GM10248 (cell line): ENCODE data around the gene IRX6.

Experiments used
- CTCF ChIA-PET: fragments of 300-600 bp; sonication (Branson Sonifier 250); formaldehyde crosslinking; extraction: SDS; loops from one replicate; lab custom pipeline; 2021; ENCODE audit warnings: antibody characterized with exemption; lab: Yijun Ruan, JAX
- POLR2A ChIA-PET: fragments of 350-650 bp; sonication (Branson Sonifier 250); formaldehyde crosslinking; extraction: SDS; loops from one replicate; lab custom pipeline; 2020; ENCODE audit warnings: antibody characterized with exemption; lab: Yijun Ruan, JAX
- DNase-seq: peaks from one replicate; pipeline ENCODE4 v3.0.0; 2012; ENCODE audit errors: extremely low spot score
- TF ChIP-seq, protein P1 (sequence below): IDR thresholded peaks from 2 replicates; pipeline ENCODE4 v1.5.1; 2012; ENCODE audit warnings: mild to moderate bottlenecking, low read depth; ENCODE audit errors: extremely low read depth, missing control alignments, control extremely low read depth

The IRX6 gene

GRCh38 chr16:55291847-55292246 lies 32.2 kb upstream of the IRX6 start:
- ChIA-PET CTCF (interaction anchor here (1.2 kb wide), 1 partner anchor 34 kb away, joined by 4 read pairs; no protein-coding TSS in a partner anchor), POLR2A (no interaction called here)
- TF ChIP-seq, protein P1, sequence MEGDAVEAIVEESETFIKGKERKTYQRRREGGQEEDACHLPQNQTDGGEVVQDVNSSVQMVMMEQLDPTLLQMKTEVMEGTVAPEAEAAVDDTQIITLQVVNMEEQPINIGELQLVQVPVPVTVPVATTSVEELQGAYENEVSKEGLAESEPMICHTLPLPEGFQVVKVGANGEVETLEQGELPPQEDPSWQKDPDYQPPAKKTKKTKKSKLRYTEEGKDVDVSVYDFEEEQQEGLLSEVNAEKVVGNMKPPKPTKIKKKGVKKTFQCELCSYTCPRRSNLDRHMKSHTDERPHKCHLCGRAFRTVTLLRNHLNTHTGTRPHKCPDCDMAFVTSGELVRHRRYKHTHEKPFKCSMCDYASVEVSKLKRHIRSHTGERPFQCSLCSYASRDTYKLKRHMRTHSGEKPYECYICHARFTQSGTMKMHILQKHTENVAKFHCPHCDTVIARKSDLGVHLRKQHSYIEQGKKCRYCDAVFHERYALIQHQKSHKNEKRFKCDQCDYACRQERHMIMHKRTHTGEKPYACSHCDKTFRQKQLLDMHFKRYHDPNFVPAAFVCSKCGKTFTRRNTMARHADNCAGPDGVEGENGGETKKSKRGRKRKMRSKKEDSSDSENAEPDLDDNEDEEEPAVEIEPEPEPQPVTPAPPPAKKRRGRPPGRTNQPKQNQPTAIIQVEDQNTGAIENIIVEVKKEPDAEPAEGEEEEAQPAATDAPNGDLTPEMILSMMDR = no peak
- no peak for DNase-seq

- DNase-seq = no peak
- TF ChIP-seq, protein P1 = no peak
- ChIA-PET POLR2A (no interaction called here), CTCF (interaction anchor here (1.2 kb wide), 1 partner anchor 35 kb away, joined by 4 read pairs; no protein-coding TSS in a partner anchor)
Observed at GRCh38 chr16:55292491-55292890, 31.5 kb upstream of the IRX6 start.

DNA sequence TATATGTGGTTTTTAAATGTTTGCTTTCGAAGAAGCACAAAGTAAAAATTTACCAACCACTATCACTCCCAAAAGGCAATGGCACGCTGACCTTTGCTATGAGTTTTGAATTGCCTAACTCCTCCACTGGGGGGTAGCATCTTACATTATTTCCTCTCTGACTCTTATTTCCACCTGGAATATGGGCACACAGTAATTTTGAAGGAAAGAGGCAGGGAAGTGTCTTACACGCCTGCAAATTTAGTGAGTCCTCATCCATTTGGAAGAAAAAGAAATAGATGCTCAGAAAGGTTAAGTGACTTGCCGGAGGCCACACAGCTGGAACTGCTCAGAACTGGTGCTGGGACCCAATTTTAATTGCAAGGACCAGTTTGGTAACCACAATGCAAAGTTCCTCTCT lies 29.9 kb upstream of the IRX6 start:
- POLR2A ChIA-PET = no interaction called here
- no peak for DNase-seq
- TF ChIP-seq, protein P1 = no peak
- CTCF ChIA-PET = no interaction called here

GRCh38 chr16:55294931-55295342 lies 29.1 kb upstream of the IRX6 start:
- CTCF ChIA-PET = no interaction called here
- POLR2A ChIA-PET = no interaction called here
- no peak for DNase-seq
- TF ChIP-seq, protein P1 = no peak

DNA sequence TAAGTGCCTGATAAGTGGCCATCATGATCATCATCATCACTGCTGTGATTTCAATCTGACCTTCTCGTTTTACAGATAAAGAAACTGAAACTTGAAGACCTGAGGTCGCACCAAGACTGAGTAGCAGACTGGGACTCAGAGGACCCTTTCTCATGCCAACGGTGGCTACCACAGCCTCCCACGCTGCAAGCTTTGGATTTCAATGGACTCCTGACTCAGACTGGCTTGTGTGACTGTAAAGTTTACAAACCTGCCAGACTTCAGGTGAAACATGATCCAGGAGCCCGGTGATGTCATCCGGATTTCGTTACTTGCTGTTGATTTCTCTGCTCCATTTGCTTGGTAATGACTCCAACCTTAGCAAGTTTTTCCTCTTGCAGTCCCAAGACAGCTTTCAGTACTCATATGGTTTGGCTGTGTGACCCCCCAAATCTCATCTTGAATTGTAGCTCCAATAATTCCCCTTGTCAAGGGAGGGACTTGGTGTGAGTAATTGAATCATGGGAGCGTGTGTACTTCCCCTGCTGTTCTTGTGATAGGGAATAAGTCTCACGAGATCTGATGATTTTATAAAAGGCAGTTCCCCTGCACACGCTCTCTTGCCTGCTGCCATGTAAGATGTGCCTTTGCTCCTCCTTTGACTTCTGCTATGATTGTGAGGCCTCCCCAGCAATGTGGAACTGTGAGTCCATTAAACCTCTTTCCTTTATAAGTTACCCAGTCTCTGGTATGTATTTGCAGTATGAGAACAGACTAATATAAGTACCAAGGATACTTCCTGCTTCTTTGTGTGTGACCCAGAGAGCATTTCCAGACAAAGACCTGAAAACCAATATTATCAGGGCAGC lies 26.7 kb upstream of the IRX6 start:
- CTCF ChIA-PET = interaction anchor here (1.0 to 1.5 kb wide), 2 partner anchors 8 to 11 kb away, joined by 3 to 6 read pairs; no protein-coding TSS in a partner anchor
- TF ChIP-seq, protein P1 = no peak
- POLR2A ChIA-PET = no interaction called here
- DNase-seq = no peak

- TF ChIP-seq, protein P1 = no peak
- DNase-seq = no peak
- POLR2A ChIA-PET = no interaction called here
- CTCF ChIA-PET = interaction anchor here (1.2 kb wide), 1 partner anchor 21 kb away, joined by 3 read pairs; no protein-coding TSS in a partner anchor
Observed at GRCh38 chr16:55297910-55298479, 26.0 kb upstream of the IRX6 start.
